Mesenchymal stem cell (in vitro differentiated cells and primary cell): ENCODE data around the gene SP9.

Source experiments
- DNase-seq: peaks from one replicate; pipeline ENCODE4 v3.0.0-alpha.2; 2013
- H2AFZ ChIP-seq: one replicate; pipeline ENCODE4 v1.6.1; 2013; ENCODE audit warnings: low read depth, mild to moderate bottlenecking, control low read depth, inconsistent platforms, low read length, moderate library complexity
- H2AK5ac ChIP-seq: 2 replicates; pipeline ENCODE4 v1.6.1; 2013; ENCODE audit warnings: low read length, moderate library complexity, mild to moderate bottlenecking, inconsistent platforms; ENCODE audit not compliant: severe bottlenecking
- H2BK120ac ChIP-seq: one replicate; pipeline ENCODE4 v1.6.1; 2013; ENCODE audit warnings: low read depth, mild to moderate bottlenecking, inconsistent platforms, low read length, moderate library complexity
- H2BK12ac ChIP-seq, 2 experiments: one replicate each; pipeline ENCODE4 v1.6.1; 2013; ENCODE audit warnings: inconsistent platforms in 2 of 2, low read length in 2 of 2, mild to moderate bottlenecking in 2 of 2, moderate library complexity in 2 of 2, control low read depth in 1 of 2
- H2BK15ac ChIP-seq: one replicate; pipeline ENCODE4 v1.6.1; 2013; ENCODE audit warnings: mild to moderate bottlenecking, low read depth, inconsistent platforms; ENCODE audit not compliant: poor library complexity, severe bottlenecking
- H2BK5ac ChIP-seq: 2 replicates; pipeline ENCODE4 v1.6.1; 2013; ENCODE audit warnings: low read depth, mild to moderate bottlenecking, low read length, control low read depth, inconsistent platforms; ENCODE audit not compliant: poor library complexity, severe bottlenecking
- H3K14ac ChIP-seq, 2 experiments: one replicate each; pipeline ENCODE4 v1.6.1; 2013; ENCODE audit warnings: inconsistent platforms in 2 of 2, low read length in 2 of 2, control low read depth in 1 of 2, mild to moderate bottlenecking in 1 of 2, moderate library complexity in 1 of 2
- H3K18ac ChIP-seq, 2 experiments: one replicate each; pipeline ENCODE4 v1.6.1; 2013; ENCODE audit warnings: inconsistent platforms in 2 of 2, low read length in 2 of 2, control low read depth in 1 of 2, low read depth in 1 of 2, mild to moderate bottlenecking in 1 of 2
- H3K23ac ChIP-seq, 2 experiments: one replicate each; pipeline ENCODE4 v1.6.1; 2013; ENCODE audit warnings: inconsistent platforms in 2 of 2, low read length in 2 of 2, mild to moderate bottlenecking in 2 of 2, moderate library complexity in 2 of 2, control low read depth in 1 of 2
- H3K27ac ChIP-seq: 2 replicates; pipeline ENCODE4 v1.5.1; 2013; ENCODE audit warnings: mild to moderate bottlenecking, moderate library complexity, low read length, control low read depth, inconsistent platforms; ENCODE audit not compliant: poor library complexity, severe bottlenecking
- H3K27me3 ChIP-seq, 2 experiments: 2 replicates each; pipeline versions ENCODE4 v1.6.1 to v1.7.0; 2013; ENCODE audit warnings: low read length in 2 of 2, mild to moderate bottlenecking in 2 of 2, moderate library complexity in 2 of 2, control low read depth in 1 of 2, inconsistent platforms in 1 of 2; ENCODE audit not compliant: control insufficient read depth in 1 of 2, insufficient read depth in 1 of 2
- H3K36me3 ChIP-seq, 2 experiments: 2 replicates each; pipeline versions ENCODE4 v1.6.1 to v1.7.0; 2013; ENCODE audit warnings: low read length in 2 of 2, control low read depth in 1 of 2, inconsistent platforms in 1 of 2, low read depth in 1 of 2, mild to moderate bottlenecking in 1 of 2; ENCODE audit not compliant: insufficient read depth in 2 of 2, control insufficient read depth in 1 of 2
- H3K4ac ChIP-seq, 2 experiments: one replicate each; pipeline ENCODE4 v1.6.1; 2013; ENCODE audit warnings: inconsistent platforms in 2 of 2, low read length in 2 of 2, mild to moderate bottlenecking in 2 of 2, moderate library complexity in 2 of 2, control low read depth in 1 of 2, low read depth in 1 of 2
- H3K4me1 ChIP-seq: 2 replicates; pipeline ENCODE4 v1.6.1; 2013; ENCODE audit warnings: low read depth, low read length, control low read depth; ENCODE audit not compliant: control insufficient read depth, insufficient read depth
- H3K4me2 ChIP-seq: 2 replicates; pipeline ENCODE4 v1.6.1; 2013; ENCODE audit warnings: low read length, mild to moderate bottlenecking, inconsistent platforms; ENCODE audit not compliant: poor library complexity, severe bottlenecking
- H3K4me3 ChIP-seq, 2 experiments: 2 replicates each; pipeline versions ENCODE4 v1.5.1 to v1.7.0; 2013; ENCODE audit warnings: low read length in 2 of 2, mild to moderate bottlenecking in 2 of 2, control low read depth in 1 of 2, low read depth in 1 of 2; ENCODE audit not compliant: insufficient read depth in 1 of 2
- H3K79me1 ChIP-seq: replicated peaks from 2 replicates; pipeline ENCODE4 v1.6.1; 2013; ENCODE audit warnings: mild to moderate bottlenecking, control low read depth, low read length, inconsistent platforms; ENCODE audit not compliant: poor library complexity, severe bottlenecking
- H3K9ac ChIP-seq: 2 replicates; pipeline ENCODE4 v1.7.0; 2013; ENCODE audit warnings: mild to moderate bottlenecking, low read length, moderate library complexity
- H3K9me3 ChIP-seq: 2 replicates; pipeline ENCODE4 v1.7.0; 2013; ENCODE audit warnings: mild to moderate bottlenecking, low read length; ENCODE audit not compliant: control insufficient read depth
- H4K8ac ChIP-seq: one replicate; pipeline ENCODE4 v1.6.1; 2013; ENCODE audit warnings: inconsistent platforms, mild to moderate bottlenecking, low read length, moderate library complexity
- H4K91ac ChIP-seq: one replicate; pipeline ENCODE4 v1.6.1; 2013; ENCODE audit warnings: mild to moderate bottlenecking, low read length, inconsistent platforms
- WGBS: methylation state at CpG from one replicate; pipeline ENCODE4 v1.1.7; 2013; ENCODE audit warnings: mixed read lengths; 5-methylcytosine and 5-hydroxymethylcytosine counted together

SP9 gene

GRCh38 chr2:174337337-174338146, 2.8 kb downstream of the SP9 start:
- Histone ChIP-seq H3K18ac (no peak overlapping the region), H3K36me3 (no peaks in the 10 kb centered on the region), H3K9ac (peak overlapping the region; percentile 37), H3K4me1 (peaks cover 61% of the 10 kb centered on the region), H3K27me3 (peaks cover 85 to 95% of the 10 kb centered on the region in 2 experiments), H2AK5ac (no peak overlapping the region), H3K14ac (no peak overlapping the region), H3K4me3 (peak overlapping the region; percentile 9 to 80), H4K91ac (no peak overlapping the region), H3K27ac (no peak overlapping the region), H2BK5ac (no peak overlapping the region), H3K79me1 (no peaks in the 10 kb centered on the region), H2AFZ (no peak overlapping the region), H2BK12ac (no peak overlapping the region), H2BK120ac (no peak overlapping the region), H4K8ac (no peak overlapping the region), H3K23ac (no peak overlapping the region), H2BK15ac (no peak overlapping the region), H3K9me3 (no peaks in the 10 kb centered on the region), H3K4ac (no peak overlapping the region), H3K4me2 (peak overlapping the region; percentile 81)
- DNase-seq: peak; percentile 50
- WGBS: 2% methylated on average over 61 of the region's 74 CpGs

- Histone ChIP-seq H3K9ac (peak overlapping the region; percentile 22), H3K4ac (no peak overlapping the region), H4K8ac (no peak overlapping the region), H3K27ac (no peak overlapping the region), H3K4me3 (peak overlapping the region in 1 of 2 experiments; percentile 62), H3K27me3 (peaks cover 85 to 95% of the 10 kb centered on the region in 2 experiments), H3K9me3 (no peaks in the 10 kb centered on the region), H3K4me2 (no peak overlapping the region), H3K14ac (no peak overlapping the region), H2BK15ac (no peak overlapping the region), H2BK5ac (no peak overlapping the region), H3K23ac (no peak overlapping the region), H3K4me1 (peaks cover 57% of the 10 kb centered on the region), H3K36me3 (no peaks in the 10 kb centered on the region), H2BK120ac (no peak overlapping the region), H2AFZ (no peak overlapping the region), H4K91ac (no peak overlapping the region), H3K79me1 (no peaks in the 10 kb centered on the region), H3K18ac (no peak overlapping the region), H2BK12ac (no peak overlapping the region), H2AK5ac (no peak overlapping the region)
- 33% methylated on average over 1 of the region's 7 CpGs for WGBS
- no peak for DNase-seq
Measured at GRCh38 chr2:174338147-174338605, 3.4 kb downstream of the SP9 start.

GRCh38 chr2:174338671-174339560, 4.2 kb downstream of the SP9 start:
- DNase-seq: peak; percentile 33
- 3% methylated on average over 13 of the region's 17 CpGs for WGBS
- Histone ChIP-seq H2BK12ac (no peak overlapping the region), H3K4me2 (no peak overlapping the region), H2AFZ (no peak overlapping the region), H3K79me1 (no peaks in the 10 kb centered on the region), H4K8ac (no peak overlapping the region), H3K18ac (no peak overlapping the region), H2AK5ac (no peak overlapping the region), H4K91ac (no peak overlapping the region), H3K9ac (peak overlapping the region; percentile 22), H3K4ac (no peak overlapping the region), H3K4me1 (peaks cover 56% of the 10 kb centered on the region), H3K9me3 (no peaks in the 10 kb centered on the region), H3K4me3 (no peak overlapping the region), H3K27me3 (peaks cover 85 to 95% of the 10 kb centered on the region in 2 experiments), H2BK120ac (no peak overlapping the region), H3K27ac (no peak overlapping the region), H2BK5ac (no peak overlapping the region), H3K23ac (no peak overlapping the region), H3K14ac (no peak overlapping the region), H2BK15ac (no peak overlapping the region), H3K36me3 (no peaks in the 10 kb centered on the region)
